Measurements from ENCODE around the gene PEX5L.

- TF ChIP-seq, protein P1, sequence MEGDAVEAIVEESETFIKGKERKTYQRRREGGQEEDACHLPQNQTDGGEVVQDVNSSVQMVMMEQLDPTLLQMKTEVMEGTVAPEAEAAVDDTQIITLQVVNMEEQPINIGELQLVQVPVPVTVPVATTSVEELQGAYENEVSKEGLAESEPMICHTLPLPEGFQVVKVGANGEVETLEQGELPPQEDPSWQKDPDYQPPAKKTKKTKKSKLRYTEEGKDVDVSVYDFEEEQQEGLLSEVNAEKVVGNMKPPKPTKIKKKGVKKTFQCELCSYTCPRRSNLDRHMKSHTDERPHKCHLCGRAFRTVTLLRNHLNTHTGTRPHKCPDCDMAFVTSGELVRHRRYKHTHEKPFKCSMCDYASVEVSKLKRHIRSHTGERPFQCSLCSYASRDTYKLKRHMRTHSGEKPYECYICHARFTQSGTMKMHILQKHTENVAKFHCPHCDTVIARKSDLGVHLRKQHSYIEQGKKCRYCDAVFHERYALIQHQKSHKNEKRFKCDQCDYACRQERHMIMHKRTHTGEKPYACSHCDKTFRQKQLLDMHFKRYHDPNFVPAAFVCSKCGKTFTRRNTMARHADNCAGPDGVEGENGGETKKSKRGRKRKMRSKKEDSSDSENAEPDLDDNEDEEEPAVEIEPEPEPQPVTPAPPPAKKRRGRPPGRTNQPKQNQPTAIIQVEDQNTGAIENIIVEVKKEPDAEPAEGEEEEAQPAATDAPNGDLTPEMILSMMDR (IDR thresholded peaks at IDR 0.05): no peak
- no peak for TF ChIP-seq ZFX (IDR thresholded peaks at IDR 0.05; ENCODE audit: borderline replicate concordance)
These were observed 271.3 kb downstream of the PEX5L start for GRCh38 chr3:179765396-179765795.

Data from 22Rv1 (cell line).